H9 (cell line): ENCODE measurements around the gene FGD5. TPM values are rescaled to one million over a fixed set of nuclear protein-coding genes. Genes with fewer than 3 reads are reported as not detected.

ENCODE experiments used
- DNase-seq: peaks from one replicate; pipeline ENCODE4 v3.0.0-alpha.2; 2017
- H2AFZ ChIP-seq: one replicate; pipeline ENCODE4 v1.6.1; 2013; ENCODE audit warnings: mild to moderate bottlenecking, low read length, control low read depth, moderate library complexity
- H2AK5ac ChIP-seq: 2 replicates; pipeline ENCODE4 v1.6.1; 2013; ENCODE audit warnings: low read length, control low read depth, mixed read lengths; ENCODE audit not compliant: insufficient read length
- H2BK120ac ChIP-seq: one replicate; pipeline ENCODE4 v1.6.1; 2013; ENCODE audit warnings: low read depth, mild to moderate bottlenecking, low read length, control low read depth, inconsistent platforms; ENCODE audit not compliant: poor library complexity, severe bottlenecking
- H2BK12ac ChIP-seq: 2 replicates; pipeline ENCODE4 v1.6.1; 2013; ENCODE audit warnings: low read length, control low read depth, mixed read lengths, low read depth; ENCODE audit not compliant: insufficient read length
- H2BK15ac ChIP-seq: 2 replicates; pipeline ENCODE4 v1.6.1; 2013; ENCODE audit warnings: low read depth, low read length, control low read depth
- H2BK20ac ChIP-seq: one replicate; pipeline ENCODE4 v1.6.1; 2013; ENCODE audit warnings: low read depth, mild to moderate bottlenecking, low read length, control low read depth, inconsistent platforms; ENCODE audit not compliant: poor library complexity, severe bottlenecking
- H2BK5ac ChIP-seq: 2 replicates; pipeline ENCODE4 v1.6.1; 2013; ENCODE audit warnings: low read length, control low read depth, mixed read lengths; ENCODE audit not compliant: insufficient read length
- H3K14ac ChIP-seq: 2 replicates; pipeline ENCODE4 v1.6.1; 2013; ENCODE audit warnings: low read length, control low read depth; ENCODE audit not compliant: insufficient read depth
- H3K18ac ChIP-seq: 2 replicates; pipeline ENCODE4 v1.6.1; 2013; ENCODE audit warnings: low read depth, mild to moderate bottlenecking, mixed read lengths, low read length, control low read depth; ENCODE audit not compliant: insufficient read length
- H3K23ac ChIP-seq: 2 replicates; pipeline ENCODE4 v1.6.1; 2013; ENCODE audit warnings: low read length, control low read depth, mixed read lengths, low read depth; ENCODE audit not compliant: insufficient read length
- H3K23me2 ChIP-seq: 2 replicates; pipeline ENCODE4 v1.6.1; 2013; ENCODE audit warnings: low read depth, mild to moderate bottlenecking, mixed read lengths, low read length, control low read depth; ENCODE audit not compliant: insufficient read length, poor library complexity, severe bottlenecking
- H3K27ac ChIP-seq: 2 replicates; pipeline ENCODE4 v1.5.1; 2013; ENCODE audit warnings: low read length, control low read depth, mixed read lengths, low read depth; ENCODE audit not compliant: insufficient read length
- H3K27me3 ChIP-seq: 2 replicates; pipeline ENCODE4 v1.6.1; 2013; ENCODE audit warnings: low read length, control low read depth, inconsistent platforms; ENCODE audit not compliant: insufficient read depth
- H3K4ac ChIP-seq: 2 replicates; pipeline ENCODE4 v1.6.1; 2013; ENCODE audit warnings: low read depth, mild to moderate bottlenecking, control low read depth, inconsistent platforms, low read length, moderate library complexity
- H3K4me1 ChIP-seq: 2 replicates; pipeline ENCODE4 v1.6.1; 2013; ENCODE audit warnings: low read length, control low read depth, inconsistent platforms; ENCODE audit not compliant: insufficient read depth
- H3K4me2 ChIP-seq: 2 replicates; pipeline ENCODE4 v1.6.1; 2013; ENCODE audit warnings: low read length, control low read depth, mixed read lengths; ENCODE audit not compliant: insufficient read length, insufficient read depth
- H3K56ac ChIP-seq: 2 replicates; pipeline ENCODE4 v1.6.1; 2013; ENCODE audit warnings: low read depth, mild to moderate bottlenecking, mixed read lengths, low read length, control low read depth; ENCODE audit not compliant: insufficient read length
- H3K79me1 ChIP-seq: 2 replicates; pipeline ENCODE4 v1.6.1; 2013; ENCODE audit warnings: low read depth, mild to moderate bottlenecking, moderate library complexity, low read length, control low read depth, inconsistent platforms; ENCODE audit not compliant: insufficient read depth, poor library complexity, severe bottlenecking
- H3K79me2 ChIP-seq: 2 replicates; pipeline ENCODE4 v1.6.1; 2013; ENCODE audit warnings: low read length, control low read depth, inconsistent platforms; ENCODE audit not compliant: insufficient read depth
- H3K9ac ChIP-seq: 2 replicates; pipeline ENCODE4 v1.6.1; 2013; ENCODE audit warnings: low read length, control low read depth, mixed read lengths; ENCODE audit not compliant: insufficient read length; ENCODE audit errors: extremely low read depth
- H3K9me3 ChIP-seq: one replicate; pipeline ENCODE4 v1.6.1; 2013; ENCODE audit warnings: low read depth, low read length, inconsistent platforms; ENCODE audit not compliant: control insufficient read depth
- H3T11ph ChIP-seq: one replicate; pipeline ENCODE4 v1.6.1; 2013; ENCODE audit warnings: mild to moderate bottlenecking, low read length, control low read depth, inconsistent platforms
- H4K20me1 ChIP-seq: one replicate; pipeline ENCODE4 v1.6.1; 2013; ENCODE audit not compliant: control insufficient read depth, insufficient read length, insufficient read depth
- H4K5ac ChIP-seq: 2 replicates; pipeline ENCODE4 v1.6.1; 2013; ENCODE audit warnings: low read depth, mild to moderate bottlenecking, mixed read lengths, low read length, control low read depth; ENCODE audit not compliant: insufficient read length
- H4K8ac ChIP-seq: replicated peaks from 2 replicates; pipeline ENCODE4 v1.6.1; 2013; ENCODE audit warnings: low read length, control low read depth, mixed read lengths, low read depth; ENCODE audit not compliant: insufficient read length
- H4K91ac ChIP-seq: 2 replicates; pipeline ENCODE4 v1.6.1; 2013; ENCODE audit warnings: low read depth, mild to moderate bottlenecking, moderate library complexity, mixed read lengths, low read length, control low read depth; ENCODE audit not compliant: insufficient read length
- H3K27ac Mint-ChIP-seq, 3 experiments: 2 replicates in 2 of 3; 3 replicates in 1 of 3; pipeline ENCODE4 v1.8.0; 2020 to 2021; ENCODE audit warnings: mixed read lengths in 3 of 3, mild to moderate bottlenecking in 1 of 3, moderate library complexity in 1 of 3
- H3K27me3 Mint-ChIP-seq: 2 replicates; pipeline ENCODE4 v1.8.0; 2021; ENCODE audit warnings: low read depth, mild to moderate bottlenecking, moderate library complexity, mixed read lengths
- H3K36me3 Mint-ChIP-seq, 3 experiments: 2 replicates in 2 of 3; 3 replicates in 1 of 3; pipeline ENCODE4 v1.8.0; 2020 to 2021; ENCODE audit warnings: low read depth in 3 of 3, mixed read lengths in 3 of 3; ENCODE audit not compliant: insufficient read depth in 1 of 3
- H3K4me1 Mint-ChIP-seq, 2 experiments: 2 replicates each; pipeline ENCODE4 v1.8.0; 2020; ENCODE audit warnings: mixed read lengths in 2 of 2
- H3K4me3 Mint-ChIP-seq, 2 experiments: 2 replicates in 1 of 2; 3 replicates in 1 of 2; pipeline ENCODE4 v1.8.0; 2020 to 2021; ENCODE audit warnings: mild to moderate bottlenecking in 2 of 2, mixed read lengths in 2 of 2, moderate library complexity in 1 of 2
- H3K9me3 Mint-ChIP-seq, 2 experiments: 2 replicates in 1 of 2; 3 replicates in 1 of 2; pipeline ENCODE4 v1.8.0; 2020; ENCODE audit warnings: mild to moderate bottlenecking in 2 of 2, mixed read lengths in 2 of 2, moderate library complexity in 1 of 2
- CTCF ChIP-seq: fragments of 200-600 bp; sonication (generic); conservative IDR thresholded peaks from 3 replicates; pipeline ENCODE4 v1.8.0; 2021; ENCODE audit warnings: antibody characterized with exemption, mild to moderate bottlenecking
- WGBS: extraction: QIAGEN DNeasy Blood & Tissue Kit; methylation state at CpG from one replicate; pipeline ENCODE4 v1.1.7; 2013; ENCODE audit warnings: missing lambda C conversion rate, low lambda C conversion rate, mixed read lengths; ENCODE audit not compliant: insufficient read length; ENCODE audit errors: extremely low coverage; 5-methylcytosine and 5-hydroxymethylcytosine counted together
- total RNA-seq: library from RNA; stranded (reverse); gene quantifications from 2 replicates; pipeline ENCODE4 v1.2.1, GENCODE V29; 2021

Gene FGD5
- total RNA-seq, 1 experiment from 2014 or later, result 7.8 TPM

DNA sequence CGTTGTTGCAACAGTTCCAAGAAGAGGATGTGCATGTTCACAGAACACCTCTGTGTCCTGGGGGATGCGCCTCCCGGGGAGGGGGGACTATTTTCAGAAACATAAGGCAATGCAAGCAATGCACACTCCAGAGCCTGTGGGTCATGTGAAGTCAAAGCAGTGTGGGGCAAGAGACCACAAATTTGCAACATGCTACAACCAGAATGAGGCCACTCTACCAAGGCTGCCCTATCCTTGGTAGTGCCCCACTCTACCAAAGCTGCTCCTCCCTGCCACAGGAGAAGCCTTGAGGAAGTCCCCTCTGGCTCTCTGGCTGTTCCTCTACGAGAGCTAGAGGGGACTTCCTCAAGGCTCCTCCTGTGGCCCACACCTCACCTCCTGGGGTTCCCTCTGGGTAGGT is 120.2 kb downstream of the FGD5 start:
- no peaks in the 10 kb centered on the region for H3K4me1 ChIP-seq
- no peak overlapping the region for H2AFZ ChIP-seq
- H3K9ac ChIP-seq, result no peak overlapping the region
- H3K4ac ChIP-seq, result no peak overlapping the region
- no CpG with 5 or more reads among the region's 4 CpGs for WGBS
- H3K79me2 ChIP-seq, result no peaks in the 10 kb centered on the region
- no peaks in the 10 kb centered on the region for H4K20me1 ChIP-seq
- H4K5ac ChIP-seq, result no peak overlapping the region
- DNase-seq, result no peak
- TF ChIP-seq CTCF, result no peak
- no peak overlapping the region for H2BK5ac ChIP-seq
- H3K4me3 Mint-ChIP-seq, result no peak overlapping the region
- H3K4me1 Mint-ChIP-seq, result peaks cover 16 to 20% of the 10 kb centered on the region in 2 experiments
- H4K91ac ChIP-seq, result no peak overlapping the region
- no peaks in the 10 kb centered on the region for H3K27me3 ChIP-seq
- no peak overlapping the region for H4K8ac ChIP-seq
- no peak overlapping the region for H2BK15ac ChIP-seq
- no peak overlapping the region for H2BK20ac ChIP-seq
- no peaks in the 10 kb centered on the region for H3K79me1 ChIP-seq
- no peak overlapping the region for H3T11ph ChIP-seq
- H3K27ac ChIP-seq, result no peak overlapping the region
- no peak overlapping the region for H2BK12ac ChIP-seq
- no peaks in the 10 kb centered on the region for H3K9me3 Mint-ChIP-seq
- H3K36me3 Mint-ChIP-seq, result peaks cover 1 to 10% (median 6%) of the 10 kb centered on the region in 3 experiments; a peak in 4 of 7 replicates
- H3K9me3 ChIP-seq, result no peaks in the 10 kb centered on the region
- no peak overlapping the region for H3K4me2 ChIP-seq
- H3K14ac ChIP-seq, result no peak overlapping the region
- no peak overlapping the region for H2AK5ac ChIP-seq
- H3K18ac ChIP-seq, result no peak overlapping the region
- H3K23ac ChIP-seq, result no peak overlapping the region
- H2BK120ac ChIP-seq, result no peak overlapping the region
- H3K56ac ChIP-seq, result no peak overlapping the region
- no peaks in the 10 kb centered on the region for H3K27me3 Mint-ChIP-seq
- no peak overlapping the region for H3K27ac Mint-ChIP-seq
- no peaks in the 10 kb centered on the region for H3K23me2 ChIP-seq
